Stimulated activated CD8-positive, alpha-beta memory T cell treated with anti-CD3 and anti-CD28 coated beads, Interleukin-4, amount 100 ng/mL, for 48 hours (primary cell): ENCODE measurements around the gene GSTA2.
"Not testable (repeated sequence)": the region's sequence is repeated elsewhere in the genome, so short reads cannot be mapped to it uniquely, and the experiment has no call there.

Source experiments
- DNase-seq: peaks from one replicate; pipeline ENCODE4 v3.0.0-alpha.2; 2020

Gene GSTA2

DNA sequence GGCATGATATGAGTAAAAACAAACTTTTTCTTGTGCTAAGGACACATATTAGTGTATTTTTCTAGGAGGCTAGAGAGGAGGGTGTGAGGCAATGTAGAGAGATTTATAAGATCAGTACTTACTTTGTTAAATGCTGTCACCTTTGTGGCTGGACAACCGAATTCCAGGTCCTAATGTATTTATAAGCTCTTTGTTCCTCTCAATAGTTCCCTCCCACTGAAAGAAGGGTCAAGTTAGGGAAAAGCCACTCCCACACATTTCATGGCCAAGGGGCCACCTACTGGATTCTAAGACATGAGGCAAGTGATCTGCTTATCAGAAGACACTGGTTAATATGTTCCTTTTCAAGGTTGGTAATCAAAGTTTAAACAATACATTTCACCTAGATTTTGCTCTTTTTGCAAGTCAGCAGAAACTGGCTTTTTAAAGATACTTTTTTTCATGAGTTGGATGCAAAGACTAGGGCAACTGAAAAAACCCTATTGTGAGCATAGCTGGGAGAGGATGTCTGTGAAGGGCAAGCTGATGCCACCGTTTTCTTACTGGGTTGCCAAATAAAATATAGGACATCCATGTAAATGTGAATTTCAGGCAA is at the start of gene GSTA2:
Gene GSTA2, minus strand, starts transcription at position 154 of the 595 bp plus-strand sequence. CDS start 5,528 bp downstream, outside the sequence.
- not testable (repeated sequence) for DNase-seq

DNA sequence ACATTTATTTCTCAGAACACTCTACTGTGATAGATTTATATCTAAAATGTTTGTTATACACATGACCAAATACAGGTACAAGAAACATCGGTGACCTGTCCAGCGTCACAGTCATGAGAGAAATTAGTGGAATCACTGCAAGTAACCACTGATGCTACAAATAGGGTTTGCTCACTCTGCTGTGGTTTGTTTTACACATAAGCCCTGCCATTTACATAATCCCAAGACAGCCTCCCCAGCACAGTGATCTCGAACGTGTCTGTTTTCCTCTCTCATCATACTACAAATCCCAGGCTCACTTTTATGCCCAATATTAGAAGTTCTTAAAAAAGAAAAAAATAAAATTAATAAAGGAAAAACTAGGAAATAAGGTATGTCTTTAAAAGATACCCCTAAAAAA is 46.5 kb upstream of the GSTA2 start:
- DNase-seq, result not testable (repeated sequence)

DNA sequence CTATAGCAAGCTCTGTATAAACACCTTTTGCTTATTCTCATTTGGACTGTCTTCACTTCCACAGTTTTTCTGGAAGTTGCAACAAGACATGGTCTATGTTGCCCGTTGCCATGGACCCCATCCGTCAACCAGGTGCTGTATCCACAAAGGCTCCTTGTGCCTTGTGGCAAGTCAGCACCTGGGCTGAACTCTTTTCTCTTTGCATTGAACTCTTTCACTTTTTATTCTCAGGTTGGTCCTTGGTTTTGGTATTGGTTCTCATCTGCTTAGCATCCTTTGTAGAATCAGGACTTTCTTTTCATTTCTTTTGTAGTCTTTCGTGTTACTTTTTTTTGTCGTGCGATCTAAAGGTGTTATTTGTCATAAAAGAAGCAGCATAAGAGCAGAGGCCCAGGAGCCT is 45.4 kb upstream of the GSTA2 start:
- no peak for DNase-seq

DNA sequence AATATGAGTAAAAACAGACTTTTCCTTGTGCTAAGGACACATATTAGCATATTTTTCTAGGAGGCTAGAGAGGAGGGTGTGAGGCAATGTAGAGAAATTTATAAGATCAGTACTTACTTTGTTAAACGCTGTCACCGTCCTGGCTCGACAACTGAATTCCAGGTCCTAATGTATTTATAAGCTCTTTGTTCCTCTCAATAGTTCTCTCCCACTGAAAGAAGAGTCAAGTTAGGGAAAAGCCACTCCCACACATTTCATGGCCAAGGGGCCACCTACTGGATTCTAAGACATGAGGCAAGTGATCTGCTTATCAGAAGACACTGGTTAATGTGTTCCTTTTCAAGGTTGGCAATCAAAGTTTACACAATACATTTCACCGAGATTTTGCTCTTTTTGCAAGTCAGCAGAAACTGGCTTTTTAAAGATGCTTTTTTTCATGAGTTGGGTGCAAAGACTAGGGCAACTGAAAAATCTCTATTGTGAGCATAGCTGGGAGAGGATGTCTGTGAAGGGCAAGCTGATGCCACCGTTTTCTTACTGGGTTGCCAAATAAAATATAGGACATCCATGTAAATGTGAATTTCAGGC is 40.5 kb upstream of the GSTA2 start, which contains the start of gene GSTA1:
Gene GSTA1, minus strand, starts transcription at position 149 of the 588 bp plus-strand sequence. CDS start 4,549 bp downstream, outside the sequence.
- DNase-seq, result not testable (repeated sequence)

DNA sequence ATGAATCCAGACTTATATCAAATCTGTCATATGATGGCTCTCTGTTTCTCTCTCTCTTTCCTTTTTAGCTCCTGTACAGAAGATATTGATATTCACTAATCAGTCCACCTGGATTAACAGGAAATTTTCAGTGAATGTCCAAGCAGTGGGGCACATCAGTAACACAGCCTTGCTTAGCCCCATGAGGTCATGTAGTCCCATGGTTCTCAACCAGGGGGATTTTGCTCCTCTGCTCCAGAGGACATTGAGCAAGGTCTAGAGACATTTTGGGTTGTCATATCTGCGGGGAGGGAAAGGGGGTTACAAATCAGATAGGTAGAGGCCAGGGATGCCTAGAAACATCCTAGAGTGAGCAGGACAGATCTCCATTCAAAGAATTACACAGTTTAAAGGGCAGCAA is 39.5 kb upstream of the GSTA2 start:
- no peak for DNase-seq

DNA sequence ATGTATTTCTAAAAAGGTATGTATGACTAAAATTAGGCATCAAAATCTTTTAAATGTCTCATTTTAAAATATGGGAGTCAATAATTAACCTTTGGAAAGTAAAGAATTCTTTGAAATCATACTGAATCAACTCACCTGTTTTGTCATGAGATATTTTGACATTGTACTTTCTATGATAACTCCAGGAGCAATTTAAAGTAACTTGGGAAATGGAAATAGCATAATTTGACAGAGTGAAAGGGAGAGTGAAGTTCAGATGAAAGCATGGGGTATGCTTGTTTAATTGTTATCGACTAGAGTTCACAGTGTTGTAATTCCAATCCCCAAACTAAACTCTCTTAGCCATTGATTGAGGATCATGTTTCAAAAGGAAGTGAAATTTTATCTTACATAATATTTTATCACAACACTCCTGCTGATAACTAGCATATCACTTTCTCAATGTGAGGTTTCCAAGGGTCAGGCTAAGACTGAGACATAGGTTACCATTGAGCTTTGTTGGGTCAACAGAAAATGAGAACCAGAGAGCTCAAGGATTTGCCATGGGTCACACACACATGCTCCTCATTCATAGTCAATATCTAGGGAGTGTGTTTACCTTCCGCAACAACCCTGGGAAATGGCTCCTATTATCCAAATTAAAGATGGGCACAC is 38.0 kb upstream of the GSTA2 start:
- DNase-seq, result no peak

DNA sequence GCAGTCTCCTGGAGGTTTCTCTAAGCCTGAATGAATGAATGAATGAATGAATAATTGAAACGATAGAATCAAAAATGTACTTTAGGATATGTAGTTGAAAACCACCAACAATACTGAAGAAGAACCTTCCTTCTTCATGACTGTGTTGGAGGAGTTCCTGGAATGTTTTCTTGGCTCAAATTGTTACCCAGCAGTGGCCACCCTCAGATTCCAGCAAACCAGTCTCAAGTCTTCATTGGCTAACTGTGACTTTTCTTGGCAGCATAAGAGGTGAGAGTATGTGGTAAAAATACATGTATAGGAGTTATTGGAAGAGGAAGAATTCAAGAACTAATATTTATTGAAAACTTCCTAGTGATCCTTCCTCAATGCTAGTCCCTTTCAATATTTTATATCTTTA is 36.0 kb upstream of the GSTA2 start:
- not testable (repeated sequence) for DNase-seq

DNA sequence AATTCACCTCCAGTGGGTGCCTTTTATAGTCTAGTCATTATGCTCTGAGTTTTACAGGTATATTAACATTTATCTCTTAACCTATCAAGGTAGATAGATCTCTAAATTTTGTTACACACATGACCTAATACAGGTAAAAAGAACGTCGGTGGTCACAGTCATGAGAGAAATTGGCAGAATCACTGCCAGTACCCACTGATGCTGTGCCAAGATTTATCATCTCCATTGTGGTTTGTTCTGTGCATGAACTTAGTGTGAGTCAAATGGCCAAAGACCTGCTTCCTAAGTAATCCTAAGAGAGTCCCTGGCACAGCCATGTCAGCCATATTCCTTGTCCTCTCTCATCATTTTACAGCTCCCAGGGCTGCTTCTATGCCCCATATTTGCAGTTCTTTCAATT is 31.1 kb upstream of the GSTA2 start:
- not testable (repeated sequence) for DNase-seq

DNA sequence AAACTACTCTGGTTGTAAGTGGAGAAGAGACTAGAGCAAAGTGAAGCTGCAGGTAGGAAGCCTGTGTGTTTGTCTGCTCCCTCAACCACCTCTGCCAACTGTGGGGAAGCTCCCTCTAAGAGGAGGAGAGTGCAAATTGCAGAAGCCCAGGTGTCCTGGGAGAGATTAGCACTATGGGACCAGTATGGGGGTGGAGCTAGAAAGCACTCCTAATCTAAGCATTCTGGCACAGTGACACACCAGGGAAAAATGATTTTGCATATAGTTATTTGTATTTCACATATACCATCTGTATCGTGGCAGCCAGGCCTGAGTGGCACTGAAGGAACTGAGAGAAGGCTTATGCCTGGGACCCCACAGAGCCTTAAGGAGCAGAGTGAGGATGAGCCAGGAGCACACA is 27.6 kb upstream of the GSTA2 start:
- no peak for DNase-seq

DNA sequence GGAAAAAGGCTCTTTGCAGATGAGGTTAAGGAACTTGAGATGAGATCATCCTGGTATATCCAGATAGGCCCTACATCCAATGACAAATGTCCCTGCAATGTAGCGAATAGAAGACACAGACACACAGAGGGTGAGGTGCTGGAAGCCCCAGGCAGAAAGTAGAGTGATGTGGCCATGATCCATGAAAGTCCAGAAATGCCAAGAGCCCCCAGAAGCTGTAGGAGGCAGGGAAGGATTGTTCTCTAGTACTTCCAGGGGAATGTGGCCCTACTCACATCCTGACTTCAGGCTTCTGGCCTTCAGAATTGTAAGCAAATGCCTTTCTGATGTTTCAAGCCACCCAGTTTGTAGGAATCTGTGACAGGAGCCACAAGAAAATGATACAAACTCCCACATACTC is 26.4 kb upstream of the GSTA2 start:
- DNase-seq, result not testable (repeated sequence)

DNA sequence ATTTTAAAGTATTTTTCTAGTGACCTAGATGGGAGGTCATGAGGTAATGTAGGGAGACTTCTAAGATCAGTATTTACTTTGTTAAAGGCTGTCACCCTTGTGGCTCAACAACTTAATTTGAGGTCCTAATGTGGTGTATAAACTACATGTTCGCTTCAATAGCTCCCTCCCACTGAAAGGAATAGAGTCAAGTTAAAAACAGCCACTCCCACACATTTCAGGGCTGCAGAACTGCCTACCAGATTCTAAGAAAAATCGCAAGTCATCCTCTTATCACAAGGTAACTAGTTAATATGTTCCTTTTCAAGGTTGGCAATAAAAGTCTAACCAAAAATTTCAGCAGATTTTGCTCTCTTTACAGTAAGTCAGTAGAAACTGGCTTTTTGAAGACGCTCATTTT is 25.2 kb upstream of the GSTA2 start:
- no peak for DNase-seq

DNA sequence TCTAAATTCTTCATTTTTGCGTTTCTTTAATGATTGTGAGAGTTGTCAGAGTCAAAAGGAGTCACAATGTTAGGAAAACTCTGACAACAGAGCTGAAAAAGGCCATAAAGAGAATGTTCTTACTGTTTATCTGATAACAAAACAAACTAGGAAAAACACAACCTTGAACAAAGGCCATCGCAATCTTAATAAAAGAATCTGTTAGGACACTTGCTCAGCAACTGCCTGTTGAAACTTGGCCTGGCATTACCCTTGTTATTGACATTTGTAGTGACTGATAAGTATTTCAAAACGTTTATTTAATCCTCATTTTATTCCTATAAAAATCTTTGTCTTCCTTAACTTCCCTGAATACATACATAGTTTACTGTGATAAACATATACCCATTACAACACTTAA is 24.6 kb upstream of the GSTA2 start:
- DNase-seq, result no peak

DNA sequence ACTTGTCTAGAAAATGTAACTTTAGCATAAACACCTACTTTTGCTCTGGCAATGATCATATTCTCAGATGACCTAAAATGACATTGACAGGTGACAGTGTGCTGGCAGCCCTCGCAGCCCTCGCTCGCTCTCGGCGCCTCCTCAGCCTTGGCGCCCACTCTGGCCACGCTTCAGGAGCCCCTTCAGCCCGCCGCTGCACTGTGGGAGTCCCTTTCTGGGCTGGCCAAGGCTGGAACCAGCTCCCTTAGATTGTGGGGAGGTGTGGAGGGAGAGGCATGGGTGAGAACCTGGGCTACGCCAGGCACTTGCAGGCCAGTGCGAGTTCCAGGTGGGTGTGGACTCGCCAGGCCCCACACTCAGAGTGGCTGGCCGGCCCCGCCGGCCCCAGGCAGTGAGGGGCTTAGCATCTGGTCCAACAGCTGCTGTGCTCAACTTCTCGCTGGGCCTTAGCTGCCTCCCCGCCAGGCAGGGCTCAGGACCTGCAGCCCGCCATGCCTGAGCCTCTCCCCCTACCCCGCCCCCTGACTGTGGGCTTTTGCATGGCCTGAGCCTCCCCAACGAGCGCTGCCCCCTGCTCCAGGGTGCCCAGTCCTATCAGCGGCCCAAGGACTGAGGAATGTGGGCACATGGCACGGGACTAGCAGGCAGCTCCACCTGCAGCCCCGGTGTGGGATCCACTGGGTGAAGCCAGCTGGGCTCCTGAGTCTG is 23.1 kb upstream of the GSTA2 start:
- DNase-seq, result no peak

DNA sequence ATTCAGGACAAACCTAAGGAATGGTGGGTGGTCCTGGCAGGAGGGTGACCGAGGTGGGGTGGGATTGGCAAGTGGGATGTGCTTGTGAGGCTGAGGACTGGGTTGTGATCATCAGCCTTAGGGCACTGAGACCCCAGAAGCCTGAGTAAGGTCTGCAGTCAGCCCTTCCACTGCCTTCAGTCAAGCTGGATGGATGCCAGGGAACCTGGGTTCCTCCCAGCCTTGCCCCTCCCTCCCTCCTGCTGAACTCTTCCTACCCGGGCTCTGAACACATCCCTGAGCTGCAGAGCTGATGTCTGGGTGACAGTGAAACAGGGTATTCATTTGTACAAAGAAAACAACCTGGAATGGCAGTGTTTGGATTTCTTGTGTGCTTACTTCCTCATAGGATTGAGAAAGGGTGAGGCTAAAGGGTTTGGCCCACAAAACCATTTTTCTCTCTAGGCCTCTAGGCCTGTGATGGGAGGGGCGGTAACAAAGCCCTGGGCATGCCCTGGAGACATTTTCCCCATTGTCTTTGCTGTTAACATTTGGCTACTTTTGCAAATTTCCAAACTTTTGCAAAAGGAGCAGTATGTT is 19.5 kb upstream of the GSTA2 start:
- DNase-seq, result not testable (repeated sequence)

DNA sequence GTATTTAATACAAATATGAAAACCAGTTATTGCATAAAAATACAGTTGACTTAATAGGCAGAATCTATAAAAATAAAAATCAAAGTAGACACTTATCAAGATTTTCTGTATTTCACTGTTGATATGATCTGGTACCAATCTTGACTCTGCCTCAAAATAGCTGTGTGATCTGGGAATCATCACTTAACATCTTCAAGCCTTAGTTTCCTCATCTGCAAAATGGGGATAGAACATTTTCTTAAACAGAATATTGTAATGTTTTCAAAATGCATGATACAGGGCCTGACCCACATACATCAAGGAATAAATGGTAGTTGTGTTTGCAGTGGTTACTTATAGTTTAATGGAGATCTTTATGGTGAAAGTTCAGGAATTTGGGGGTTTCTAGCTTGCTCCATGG is 18.9 kb upstream of the GSTA2 start:
- not testable (repeated sequence) for DNase-seq

DNA sequence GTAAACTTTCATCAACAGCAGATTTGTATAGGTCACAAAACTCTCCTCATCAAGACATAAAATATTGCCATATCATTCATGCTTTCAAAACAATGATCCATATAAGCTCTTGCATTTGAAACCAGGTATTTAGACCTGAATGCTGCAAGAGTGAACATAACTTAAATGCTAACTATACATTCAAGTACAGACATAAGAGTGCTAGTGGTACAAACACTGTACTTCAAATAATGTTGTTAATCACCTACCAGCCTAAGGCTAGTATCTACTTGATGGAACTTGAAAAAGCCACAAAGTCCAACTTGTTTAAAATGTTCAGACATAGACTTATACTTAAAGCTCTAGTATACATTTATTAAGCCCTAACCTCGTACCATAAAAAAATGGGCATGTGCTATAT is 16.0 kb upstream of the GSTA2 start:
- DNase-seq, result no peak

DNA sequence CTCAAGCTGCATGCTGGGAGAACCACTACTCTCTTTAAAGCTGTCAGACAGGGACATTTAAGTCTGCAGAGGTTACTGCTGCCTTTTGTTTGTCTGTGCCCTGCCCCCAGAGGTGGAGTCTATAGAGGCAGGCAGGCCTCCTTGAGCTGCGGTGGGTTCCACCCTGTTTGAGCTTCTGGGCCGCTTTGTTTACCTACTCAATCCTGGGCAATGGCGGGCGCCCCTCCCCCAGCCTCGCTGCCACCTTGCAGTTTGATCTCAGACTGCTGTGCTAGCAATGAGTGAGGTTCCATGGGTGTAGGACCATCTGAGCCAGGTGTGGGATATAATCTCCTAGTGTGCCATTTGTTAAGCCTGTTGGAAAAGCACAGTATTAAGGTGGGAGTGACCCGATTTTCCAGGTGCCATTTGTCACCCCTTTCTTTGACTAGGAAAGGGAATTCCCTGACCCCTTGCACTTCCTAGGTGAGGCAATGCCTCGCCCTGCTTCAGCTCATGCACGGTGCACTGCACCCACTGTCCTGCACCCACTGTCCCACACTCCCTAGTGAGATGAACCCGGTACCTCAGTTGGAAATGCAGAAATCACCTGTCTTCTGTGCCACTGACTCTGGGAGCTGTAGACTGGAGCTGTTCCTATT is 13.6 kb upstream of the GSTA2 start:
- DNase-seq, result not testable (repeated sequence)

DNA sequence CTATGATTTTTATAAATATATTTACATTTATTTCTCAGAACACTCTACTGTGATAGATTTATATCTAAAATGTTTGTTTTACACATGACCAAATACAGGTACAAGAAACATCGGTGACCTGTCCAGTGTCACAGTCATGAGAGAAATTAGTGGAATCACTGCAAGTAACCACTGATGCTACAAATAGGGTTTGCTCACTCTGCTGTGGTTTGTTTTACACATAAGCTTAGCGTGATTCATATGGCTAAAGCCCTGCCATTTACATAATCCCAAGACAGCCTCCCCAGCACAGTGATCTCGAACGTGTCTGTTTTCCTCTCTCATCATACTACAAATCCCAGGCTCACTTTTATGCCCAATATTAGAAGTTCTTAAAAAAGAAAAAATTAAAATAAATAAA is 6.1 kb upstream of the GSTA2 start:
- not testable (repeated sequence) for DNase-seq

DNA sequence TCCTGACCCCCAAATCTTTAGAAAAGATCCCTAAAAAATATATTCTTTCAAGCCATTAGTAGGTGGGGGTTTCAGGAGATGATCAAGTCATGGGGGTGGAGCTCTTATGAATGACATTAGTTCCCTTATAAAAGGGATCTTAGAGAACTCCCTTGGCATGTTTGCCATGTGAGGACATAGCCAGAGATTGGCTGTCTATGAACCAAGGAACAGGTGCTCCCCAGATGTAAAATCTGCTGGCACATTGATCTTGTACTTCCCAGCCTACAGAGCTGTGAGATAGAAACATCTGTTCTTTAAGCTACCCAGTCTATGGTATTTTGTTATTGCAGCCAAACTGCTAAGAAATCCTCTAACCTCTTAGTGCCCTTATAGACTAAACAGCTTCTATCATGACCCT is 4.4 kb upstream of the GSTA2 start:
- DNase-seq, result not testable (repeated sequence)

DNA sequence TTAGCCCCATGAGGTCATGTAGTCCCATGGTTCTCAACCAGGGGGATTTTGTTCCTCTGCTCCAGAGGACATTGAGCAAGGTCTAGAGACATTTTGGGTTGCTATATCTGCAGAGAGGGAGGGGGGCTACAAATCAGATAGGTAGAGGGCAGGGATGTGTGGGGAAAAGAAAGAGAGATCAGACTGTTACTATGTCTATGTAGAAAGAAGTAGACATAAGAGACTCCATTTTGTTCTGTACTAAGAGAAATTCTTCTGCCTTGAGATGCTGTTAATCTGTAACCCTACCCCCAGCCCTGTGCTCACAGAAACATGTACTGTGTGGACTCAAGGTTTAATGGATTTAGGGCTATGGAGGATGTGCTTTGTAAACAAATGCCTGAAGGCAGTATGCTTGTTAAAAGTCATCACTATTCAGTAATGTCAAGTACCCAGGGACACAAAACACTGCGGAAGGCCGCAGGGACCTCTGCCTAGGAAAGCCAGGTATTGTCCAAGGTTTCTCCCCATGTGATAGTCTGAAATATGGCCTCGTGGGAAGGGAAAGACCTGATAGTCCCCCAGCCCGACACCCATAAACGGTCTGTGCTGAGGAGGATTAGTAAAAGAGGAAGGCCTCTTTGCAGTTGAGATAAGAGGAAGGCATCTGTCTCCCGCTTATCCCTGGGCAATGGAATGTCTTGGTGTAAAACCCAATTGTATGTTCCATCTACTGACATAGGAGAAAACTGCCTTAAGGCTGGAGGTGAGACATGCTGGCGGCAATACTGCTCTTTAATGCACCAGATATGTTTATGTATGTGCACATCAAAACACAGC is 1.4 kb downstream of the GSTA2 start:
- not testable (repeated sequence) for DNase-seq

DNA sequence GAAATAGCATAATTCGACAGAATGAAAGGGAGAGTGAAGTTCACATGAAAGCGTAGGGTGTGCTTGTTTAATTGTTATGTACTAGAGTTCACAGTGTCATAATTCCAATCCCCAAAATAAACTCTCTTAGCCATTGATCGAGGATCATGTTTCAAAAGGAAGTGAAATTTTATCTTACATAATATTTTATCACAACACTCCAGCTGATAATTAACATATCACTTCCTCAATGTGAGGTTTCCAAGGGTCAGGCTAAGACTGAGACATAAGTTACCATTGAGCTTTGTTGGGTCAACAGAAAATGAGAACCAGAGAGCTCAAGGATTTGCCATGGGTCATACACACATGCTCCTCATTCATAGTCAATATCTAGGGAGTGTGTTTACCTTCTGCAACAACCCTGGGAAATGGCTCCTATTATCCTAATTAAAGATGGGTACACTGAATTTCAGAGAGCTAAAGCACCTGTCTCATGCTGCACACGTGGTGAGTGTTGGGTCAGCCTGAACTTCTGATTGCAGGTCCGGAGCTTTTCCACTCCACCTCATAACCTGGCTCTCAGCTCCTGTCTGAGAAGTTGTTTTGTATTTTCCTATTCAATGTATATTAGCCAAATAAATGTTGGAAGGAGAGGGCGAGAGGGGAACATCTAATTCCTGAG is 3.0 kb downstream of the GSTA2 start:
- no peak for DNase-seq
